GM19468 (cell line): Measurements from ENCODE around the gene PCDHGA4.
"Not testable (repeated sequence)": the region's sequence is repeated elsewhere in the genome, so short reads cannot be mapped to it uniquely, and the experiment has no call there.

Experiments used
- ATAC-seq: cut with Tn5 transposase; IDR thresholded peaks from one replicate; pipeline ENCODE4 v1.9.1; 2021; ENCODE audit warnings: mild to moderate bottlenecking, moderate library complexity, moderate number of reproducible peaks; ENCODE audit not compliant: unreplicated experiment; ENCODE audit errors: extremely low read depth

Gene PCDHGA4

GRCh38 chr5:141346017-141346416, 8.8 kb upstream of the PCDHGA4 start:
- not testable (repeated sequence) for ATAC-seq

DNA sequence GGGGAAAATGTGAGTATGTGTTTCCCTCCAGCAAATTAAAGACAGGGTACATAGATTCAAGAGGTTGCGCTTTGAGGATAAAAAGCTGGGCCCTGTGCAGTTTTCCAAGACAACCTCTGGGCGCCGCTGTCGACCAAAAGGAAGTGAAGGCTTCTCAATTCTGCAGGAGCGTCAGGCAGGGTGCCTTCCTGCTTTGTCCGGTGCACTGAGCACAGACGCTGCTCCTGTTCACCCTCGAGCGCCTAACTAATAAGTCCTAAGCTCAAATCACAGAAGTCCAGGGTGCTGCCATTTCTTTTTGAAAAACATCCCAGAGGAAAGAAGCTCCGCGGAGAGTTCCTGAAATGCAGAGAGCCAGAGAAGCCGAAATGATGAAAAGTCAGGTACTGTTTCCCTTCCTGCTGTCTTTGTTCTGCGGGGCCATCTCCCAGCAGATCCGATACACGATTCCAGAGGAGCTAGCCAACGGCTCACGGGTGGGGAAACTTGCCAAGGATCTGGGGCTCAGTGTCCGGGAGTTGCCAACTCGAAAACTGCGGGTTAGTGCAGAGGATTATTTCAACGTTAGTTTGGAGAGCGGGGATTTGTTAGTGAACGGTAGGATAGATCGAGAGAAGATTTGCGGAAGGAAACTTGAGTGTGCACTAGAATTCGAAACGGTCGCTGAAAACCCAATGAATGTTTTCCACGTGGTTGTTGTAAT, 4.8 kb upstream of the PCDHGA4 start, which contains the start of gene PCDHGB1:
Gene PCDHGB1, plus strand, starts transcription at position 183 of the 703 bp plus-strand sequence. Its CDS starts 162 bp downstream, at position 345.
- no peak for ATAC-seq

- ATAC-seq, result no peak
Observed at GRCh38 chr5:141351591-141351990, 3.2 kb upstream of the PCDHGA4 start.

DNA sequence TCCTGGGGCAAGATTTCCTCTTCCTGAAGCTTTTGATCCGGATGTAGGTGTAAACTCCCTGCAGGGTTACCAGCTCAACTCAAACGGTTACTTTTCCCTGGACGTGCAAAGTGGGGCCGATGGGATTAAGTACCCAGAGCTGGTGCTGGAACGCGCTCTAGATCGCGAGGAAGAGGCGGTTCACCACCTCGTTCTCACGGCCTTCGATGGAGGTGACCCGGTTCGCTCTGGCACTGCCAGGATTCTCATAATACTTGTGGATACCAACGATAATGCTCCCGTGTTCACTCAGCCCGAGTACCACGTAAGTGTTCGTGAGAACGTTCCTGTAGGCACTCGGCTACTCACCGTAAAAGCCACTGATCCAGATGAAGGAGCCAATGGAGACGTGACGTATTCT, 820 bp downstream of the PCDHGA4 start:
- no peak for ATAC-seq

DNA sequence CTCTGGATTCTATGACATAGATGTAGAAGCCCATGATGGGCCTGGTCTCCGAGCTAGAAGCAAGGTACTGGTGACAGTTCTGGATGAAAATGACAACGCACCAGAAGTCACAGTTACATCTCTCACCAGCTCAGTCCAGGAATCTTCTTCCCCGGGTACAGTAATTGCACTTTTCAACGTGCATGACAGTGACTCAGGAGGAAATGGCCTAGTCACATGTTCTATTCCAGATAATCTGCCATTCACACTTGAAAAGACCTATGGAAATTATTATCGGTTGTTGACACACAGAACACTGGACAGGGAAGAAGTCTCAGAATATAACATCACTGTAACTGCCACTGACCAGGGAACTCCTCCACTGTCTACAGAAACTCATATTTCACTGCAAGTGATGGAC, 1.3 kb downstream of the PCDHGA4 start:
- ATAC-seq, result no peak

- no peak for ATAC-seq
Observed at GRCh38 chr5:141356950-141357349, 2.1 kb downstream of the PCDHGA4 start.

DNA sequence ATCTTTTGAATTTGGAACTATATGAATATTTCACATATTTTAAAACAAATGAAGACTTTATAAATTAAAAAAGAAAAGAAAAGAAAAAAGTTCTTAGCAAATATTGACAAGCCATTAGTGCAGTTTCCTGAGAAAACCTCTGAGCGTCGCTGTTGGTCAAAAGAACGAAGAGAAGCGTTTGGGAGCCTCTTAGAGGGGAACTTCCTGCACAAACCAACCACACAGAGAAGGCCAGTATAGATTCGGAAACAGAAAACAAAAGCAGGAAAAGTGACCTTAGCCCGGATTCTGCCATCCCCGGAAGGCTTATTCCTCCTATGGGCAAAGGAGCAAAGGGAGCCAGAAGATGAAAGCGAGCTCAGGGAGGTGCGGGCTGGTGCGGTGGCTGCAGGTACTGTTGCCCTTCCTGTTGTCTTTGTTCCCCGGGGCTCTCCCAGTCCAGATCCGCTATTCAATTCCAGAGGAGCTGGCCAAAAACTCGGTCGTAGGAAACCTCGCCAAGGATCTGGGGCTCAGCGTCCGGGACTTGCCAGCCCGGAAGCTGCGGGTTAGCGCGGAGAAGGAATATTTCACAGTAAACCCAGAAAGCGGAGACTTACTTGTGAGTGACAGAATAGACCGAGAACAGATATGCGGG, 5.1 kb downstream of the PCDHGA4 start, which contains the start of gene PCDHGB2:
Gene PCDHGB2, plus strand, starts transcription at position 205 of the 637 bp plus-strand sequence. Its CDS starts 142 bp downstream, at position 347.
- no peak for ATAC-seq

- ATAC-seq, result no peak
Observed at GRCh38 chr5:141360685-141361084, 5.9 kb downstream of the PCDHGA4 start.

DNA sequence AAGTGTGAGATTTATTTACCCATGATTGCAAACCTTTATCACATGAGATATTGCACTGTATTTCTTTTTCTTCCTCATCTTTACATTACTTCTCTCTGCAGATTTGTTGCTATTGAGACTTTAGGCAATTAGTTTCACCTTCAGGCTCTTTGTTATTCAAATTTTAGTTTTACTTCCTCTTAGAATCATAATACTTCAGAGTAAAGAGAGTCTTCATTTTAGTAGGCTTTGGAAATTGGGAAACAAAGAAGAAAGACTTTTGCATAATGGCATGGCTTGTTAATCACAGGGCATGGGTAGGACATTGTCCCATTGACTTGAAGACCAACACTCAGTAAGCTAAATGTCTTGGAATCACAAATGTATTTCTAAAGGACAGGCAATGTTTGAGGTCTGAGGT, 7.9 kb downstream of the PCDHGA4 start:
- no peak for ATAC-seq

DNA sequence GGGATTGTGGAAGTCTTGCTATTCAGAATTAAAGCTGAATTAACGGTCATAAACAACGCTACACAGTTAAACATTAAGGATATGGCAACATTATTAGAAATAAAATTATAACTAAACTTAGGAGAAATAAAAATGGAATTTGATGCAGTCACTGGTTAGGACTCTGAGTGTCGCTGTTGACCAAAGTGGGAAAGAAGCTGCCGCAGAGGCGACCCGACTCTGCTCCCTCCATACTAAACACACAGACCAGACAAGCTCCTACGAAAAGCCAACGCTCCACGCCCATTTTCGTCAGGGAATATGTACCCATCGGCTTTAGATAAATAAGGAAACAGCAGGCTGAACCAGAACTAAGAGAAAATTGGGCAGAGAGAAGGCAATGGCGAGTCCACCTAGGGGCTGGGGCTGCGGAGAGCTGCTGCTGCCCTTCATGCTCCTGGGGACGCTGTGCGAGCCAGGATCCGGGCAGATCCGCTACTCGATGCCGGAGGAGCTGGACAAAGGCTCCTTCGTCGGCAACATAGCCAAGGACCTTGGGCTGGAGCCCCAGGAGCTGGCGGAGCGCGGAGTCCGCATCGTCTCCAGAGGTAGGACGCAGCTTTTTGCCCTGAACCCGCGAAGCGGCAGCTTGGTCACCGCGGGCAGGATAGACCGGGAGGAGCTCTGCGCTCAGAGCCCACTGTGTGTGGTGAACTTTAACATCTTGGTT, 9.3 kb downstream of the PCDHGA4 start, which contains the start of gene PCDHGA5:
Gene PCDHGA5, plus strand, starts transcription at position 211 of the 709 bp plus-strand sequence. Its CDS starts 169 bp downstream, at position 380.
- no peak for ATAC-seq

DNA sequence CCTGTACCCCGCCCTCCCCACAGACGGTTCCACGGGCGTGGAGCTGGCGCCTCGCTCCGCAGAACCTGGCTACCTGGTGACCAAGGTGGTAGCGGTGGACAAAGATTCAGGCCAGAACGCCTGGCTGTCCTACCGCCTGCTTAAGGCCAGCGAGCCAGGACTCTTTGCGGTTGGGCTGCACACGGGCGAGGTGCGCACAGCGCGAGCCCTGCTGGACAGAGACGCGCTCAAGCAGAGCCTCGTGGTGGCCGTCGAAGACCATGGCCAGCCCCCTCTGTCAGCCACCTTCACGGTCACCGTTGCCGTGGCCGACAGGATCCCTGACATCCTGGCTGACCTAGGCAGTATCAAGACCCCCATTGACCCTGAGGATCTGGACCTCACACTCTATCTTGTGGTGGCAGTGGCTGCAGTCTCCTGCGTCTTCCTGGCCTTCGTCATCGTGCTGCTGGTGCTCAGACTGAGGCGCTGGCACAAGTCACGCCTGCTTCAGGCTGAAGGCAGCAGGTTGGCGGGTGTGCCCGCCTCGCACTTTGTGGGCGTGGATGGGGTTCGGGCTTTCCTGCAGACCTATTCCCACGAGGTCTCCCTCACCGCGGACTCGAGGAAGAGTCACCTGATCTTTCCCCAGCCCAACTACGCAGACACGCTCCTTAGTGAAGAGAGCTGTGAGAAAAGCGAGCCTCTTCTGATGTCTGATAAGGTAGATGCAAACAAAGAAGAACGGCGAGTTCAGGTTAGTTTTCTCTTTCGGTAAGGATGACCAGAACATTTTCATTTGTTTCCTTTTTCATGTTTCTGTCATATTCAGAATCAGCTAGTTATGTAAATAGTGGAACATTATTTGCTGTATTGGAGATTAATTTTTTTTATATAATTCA, 11.4 kb downstream of the PCDHGA4 start:
- no peak for ATAC-seq

GRCh38 chr5:141369994-141370848, 15.4 kb downstream of the PCDHGA4 start, which contains the start of gene PCDHGB3:
Gene PCDHGB3, plus strand, starts transcription at chr5:141370242. Its CDS starts 153 bp downstream, at chr5:141370395.
- ATAC-seq, result peak; percentile 90

DNA sequence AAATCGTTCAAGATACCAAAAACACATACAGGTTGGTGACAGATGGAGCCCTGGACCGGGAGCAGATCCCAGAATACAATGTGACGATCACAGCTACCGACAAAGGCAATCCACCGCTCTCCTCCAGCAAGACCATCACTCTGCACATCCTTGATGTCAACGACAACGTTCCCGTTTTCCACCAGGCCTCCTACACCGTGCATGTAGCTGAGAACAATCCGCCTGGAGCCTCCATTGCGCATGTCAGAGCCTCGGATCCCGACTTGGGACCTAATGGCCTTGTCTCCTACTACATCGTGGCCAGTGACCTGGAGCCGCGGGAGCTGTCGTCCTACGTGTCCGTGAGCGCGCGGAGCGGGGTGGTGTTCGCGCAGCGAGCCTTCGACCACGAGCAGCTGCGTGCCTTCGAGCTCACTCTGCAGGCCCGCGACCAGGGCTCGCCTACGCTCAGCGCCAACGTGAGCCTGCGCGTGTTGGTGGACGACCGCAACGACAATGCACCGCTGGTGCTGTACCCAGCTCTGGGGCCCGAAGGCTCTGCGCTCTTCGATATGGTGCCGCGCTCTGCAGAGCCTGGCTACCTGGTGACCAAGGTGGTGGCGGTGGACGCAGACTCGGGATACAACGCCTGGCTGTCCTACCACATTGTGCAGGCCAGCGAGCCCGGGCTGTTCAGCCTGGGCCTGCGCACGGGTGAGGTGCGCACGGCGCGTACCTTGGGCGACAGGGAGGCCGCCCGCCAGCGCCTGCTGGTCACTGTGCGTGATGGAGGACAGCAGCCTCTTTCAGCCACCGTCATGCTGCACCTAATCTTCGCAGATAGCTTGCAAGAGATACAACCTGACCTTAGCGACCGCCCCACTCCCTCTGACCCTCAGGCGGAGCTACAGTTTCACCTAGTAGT, 17.0 kb downstream of the PCDHGA4 start:
- no peak for ATAC-seq

- no peak for ATAC-seq
Observed at GRCh38 chr5:141373673-141374317, 19.0 kb downstream of the PCDHGA4 start, which contains the start of gene PCDHGA6. Gene PCDHGA6, plus strand, starts transcription at chr5:141373891. Its CDS starts 193 bp downstream, at chr5:141374084.

DNA sequence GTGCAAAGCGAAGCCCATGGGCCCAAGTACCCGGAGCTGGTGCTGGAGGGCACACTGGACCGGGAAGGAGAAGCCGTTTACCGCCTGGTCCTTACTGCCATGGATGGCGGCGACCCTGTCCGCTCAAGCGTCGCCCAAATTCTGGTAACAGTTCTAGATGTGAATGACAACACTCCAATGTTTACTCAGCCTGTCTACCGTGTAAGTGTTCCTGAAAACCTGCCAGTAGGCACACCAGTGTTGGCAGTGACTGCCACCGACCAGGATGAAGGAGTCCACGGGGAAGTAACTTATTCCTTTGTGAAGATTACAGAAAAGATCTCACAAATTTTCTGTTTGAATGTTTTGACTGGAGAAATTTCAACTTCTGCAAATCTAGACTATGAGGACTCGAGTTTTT, 19.8 kb downstream of the PCDHGA4 start:
- no peak for ATAC-seq

DNA sequence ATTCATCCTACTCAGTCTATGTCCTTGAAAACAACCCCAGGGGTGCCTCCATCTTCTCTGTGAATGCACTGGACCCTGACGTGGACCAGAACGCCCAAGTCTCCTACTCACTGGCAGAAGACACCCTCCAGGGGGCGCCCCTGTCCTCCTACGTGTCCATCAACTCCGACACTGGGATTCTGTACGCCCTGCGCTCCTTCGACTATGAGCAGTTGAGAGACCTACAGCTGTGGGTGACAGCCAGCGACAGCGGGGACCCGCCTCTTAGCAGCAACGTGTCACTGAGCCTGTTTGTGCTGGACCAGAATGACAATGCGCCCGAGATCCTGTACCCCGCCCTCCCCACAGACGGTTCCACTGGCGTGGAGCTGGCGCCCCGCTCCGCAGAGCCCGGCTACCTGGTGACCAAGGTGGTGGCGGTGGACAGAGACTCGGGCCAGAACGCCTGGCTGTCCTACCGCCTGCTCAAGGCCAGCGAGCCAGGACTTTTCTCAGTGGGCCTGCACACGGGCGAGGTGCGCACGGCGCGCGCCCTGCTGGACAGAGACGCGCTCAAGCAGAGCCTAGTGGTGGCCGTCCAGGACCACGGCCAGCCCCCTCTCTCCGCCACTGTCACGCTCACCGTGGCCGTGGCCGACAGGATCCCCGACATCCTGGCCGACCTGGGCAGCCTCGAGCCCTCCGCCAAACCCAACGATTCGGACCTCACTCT, 20.8 kb downstream of the PCDHGA4 start:
- ATAC-seq, result not testable (repeated sequence)
